Fibroblast of the conjunctiva (primary cell): ENCODE data around the gene CERS2.
"Not testable (repeated sequence)": the region's sequence is repeated elsewhere in the genome, so short reads cannot be mapped to it uniquely, and the experiment has no call there.

Source experiments
- DNase-seq: peaks from one replicate; pipeline ENCODE4 v3.0.0-alpha.2; 2010; ENCODE audit warnings: low read depth

Gene CERS2

DNA sequence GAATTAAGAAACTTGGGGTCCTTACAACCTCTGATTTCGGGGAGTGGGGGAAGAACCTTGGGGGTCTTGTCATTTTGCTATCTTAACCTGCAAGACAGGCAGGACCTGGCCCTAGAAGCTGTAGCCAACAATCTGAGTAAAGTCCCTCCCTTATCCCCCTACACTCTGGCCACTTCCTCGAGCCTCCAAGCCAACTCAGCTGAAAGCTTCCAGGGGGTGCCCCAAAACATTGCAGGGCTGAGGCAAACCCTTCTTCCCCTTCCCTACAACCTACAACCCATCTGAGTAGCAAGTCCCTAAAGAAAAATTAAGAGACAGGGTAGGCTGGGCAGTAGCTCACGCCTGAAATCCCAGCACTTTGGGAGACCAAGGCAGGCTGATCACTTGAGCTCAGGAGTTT, 5.0 kb downstream of the CERS2 start:
- DNase-seq, result no peak

- no peak for DNase-seq
Measured at GRCh38 chr1:150968491-150968890, 6.1 kb downstream of the CERS2 start.

DNA sequence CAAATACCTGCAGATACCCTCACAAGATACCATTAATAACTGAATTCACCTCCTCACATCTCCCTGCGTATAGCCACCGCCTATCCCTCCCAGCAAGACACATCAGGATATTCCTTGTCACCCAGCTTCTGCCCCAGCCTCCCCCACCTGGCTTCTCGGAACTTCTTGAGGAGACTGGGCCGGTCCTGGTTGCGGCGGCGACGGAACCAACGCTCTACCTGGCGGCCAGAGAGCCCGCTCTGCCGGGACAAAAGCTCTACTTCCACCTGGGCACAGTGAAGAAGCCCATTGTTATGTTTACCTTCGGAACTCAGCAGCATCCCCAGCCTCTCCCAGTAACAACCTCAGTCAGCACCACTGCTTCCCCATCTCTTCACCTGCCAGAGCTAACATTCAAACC, 6.7 kb downstream of the CERS2 start:
- DNase-seq, result no peak

GRCh38 chr1:150966011-150966410, 8.6 kb downstream of the CERS2 start:
- no peak for DNase-seq

DNA sequence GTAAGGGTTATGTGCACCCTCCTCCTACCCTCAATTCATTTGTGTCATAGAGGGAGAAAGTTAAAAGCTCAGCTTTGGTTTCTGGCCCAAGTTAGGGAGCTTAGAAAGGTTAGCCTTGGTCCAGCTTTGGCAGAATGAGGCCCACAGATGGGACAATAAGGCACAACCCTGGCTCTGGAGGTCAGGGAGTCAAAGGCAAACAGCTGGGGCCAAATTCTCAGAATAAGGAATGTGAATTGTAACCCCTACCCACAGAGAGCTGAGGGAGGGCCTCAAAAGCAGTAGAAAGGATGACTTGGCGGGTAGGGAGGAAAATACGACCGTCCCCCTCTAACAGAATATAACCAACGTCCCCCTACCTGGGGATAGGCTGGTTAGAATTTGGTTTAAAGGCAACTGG, 9.0 kb downstream of the CERS2 start:
- DNase-seq, result no peak

DNA sequence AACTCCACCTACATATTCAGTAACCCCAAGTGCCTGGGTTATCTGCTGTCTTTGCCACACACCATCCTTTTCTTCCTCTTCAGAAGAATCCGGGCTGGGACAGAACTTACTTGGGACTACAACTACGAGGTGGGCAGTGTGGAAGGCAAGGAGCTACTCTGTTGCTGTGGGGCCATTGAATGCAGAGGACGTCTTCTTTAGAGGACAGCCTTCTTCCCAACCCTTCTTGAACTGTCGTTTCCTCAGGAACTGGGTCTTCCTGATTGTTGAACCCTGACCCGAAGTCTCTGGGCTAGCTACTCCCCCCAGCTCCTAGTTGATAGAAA, 10.5 kb downstream of the CERS2 start:
- no peak for DNase-seq

- DNase-seq, result no peak
Measured at GRCh38 chr1:150963321-150964163, 11.1 kb downstream of the CERS2 start.

GRCh38 chr1:150961756-150962155, 12.9 kb downstream of the CERS2 start:
- DNase-seq, result no peak

- no peak for DNase-seq
Measured at GRCh38 chr1:150960646-150961045, 14.0 kb downstream of the CERS2 start.

DNA sequence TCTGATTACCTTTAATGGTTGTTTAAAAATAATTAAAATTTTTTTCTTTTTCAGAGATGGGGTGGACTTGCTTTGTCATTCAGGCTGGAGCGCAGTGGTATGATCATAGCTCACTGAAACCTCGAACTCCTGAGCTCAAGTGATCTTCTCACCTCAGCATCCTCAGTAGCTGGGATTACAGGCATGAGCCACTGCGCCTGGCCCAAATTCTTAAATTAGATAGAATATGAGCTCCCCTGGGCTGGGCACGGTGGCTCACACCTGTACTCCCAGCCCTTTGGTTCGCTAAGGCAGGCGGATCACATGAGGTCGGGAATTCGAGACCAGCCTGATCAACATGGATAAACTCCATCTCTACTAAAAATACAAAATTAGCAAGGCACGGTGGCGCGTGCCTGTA, 17.0 kb downstream of the CERS2 start:
- no peak for DNase-seq

DNA sequence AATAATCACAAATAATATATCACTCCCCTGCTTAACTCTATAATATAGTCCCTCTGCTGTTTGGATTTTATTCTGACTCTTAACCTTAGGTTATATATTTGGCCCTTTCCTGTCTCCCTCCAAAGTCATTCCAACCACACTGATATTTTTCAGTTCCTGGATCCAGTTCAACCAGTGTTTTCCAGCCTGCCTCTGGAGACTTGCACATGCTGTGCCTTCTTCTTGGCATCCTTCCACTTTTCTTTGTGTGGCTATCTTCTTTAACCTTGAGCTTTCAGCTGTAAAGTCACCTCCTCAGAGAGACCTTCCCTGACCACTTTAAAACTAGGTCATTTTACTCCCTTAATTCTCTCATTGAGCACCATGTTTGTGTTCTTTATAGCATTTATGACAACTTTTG, 19.4 kb downstream of the CERS2 start:
- no peak for DNase-seq

- DNase-seq, result no peak
Measured at GRCh38 chr1:150954708-150955107, 19.9 kb downstream of the CERS2 start.

DNA sequence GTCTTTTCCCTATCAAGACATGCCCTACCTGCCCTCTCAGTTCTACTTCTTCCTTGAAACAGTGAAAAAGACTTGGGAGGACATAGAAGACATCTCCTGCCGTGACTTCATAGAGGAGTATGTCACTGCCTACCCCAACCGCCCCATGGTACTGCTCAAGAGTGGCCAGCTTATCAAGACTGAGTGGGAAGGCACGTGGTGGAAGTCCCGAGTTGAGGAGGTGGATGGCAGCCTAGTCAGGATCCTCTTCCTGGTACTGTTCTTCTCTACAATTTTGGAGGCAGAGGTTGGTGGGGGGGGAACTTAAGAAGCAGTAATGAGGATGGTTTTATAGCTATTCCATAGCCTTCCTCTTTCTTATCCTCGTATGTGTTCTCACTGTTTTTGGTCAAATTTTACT, 29.8 kb downstream of the CERS2 start:
- DNase-seq, result no peak

DNA sequence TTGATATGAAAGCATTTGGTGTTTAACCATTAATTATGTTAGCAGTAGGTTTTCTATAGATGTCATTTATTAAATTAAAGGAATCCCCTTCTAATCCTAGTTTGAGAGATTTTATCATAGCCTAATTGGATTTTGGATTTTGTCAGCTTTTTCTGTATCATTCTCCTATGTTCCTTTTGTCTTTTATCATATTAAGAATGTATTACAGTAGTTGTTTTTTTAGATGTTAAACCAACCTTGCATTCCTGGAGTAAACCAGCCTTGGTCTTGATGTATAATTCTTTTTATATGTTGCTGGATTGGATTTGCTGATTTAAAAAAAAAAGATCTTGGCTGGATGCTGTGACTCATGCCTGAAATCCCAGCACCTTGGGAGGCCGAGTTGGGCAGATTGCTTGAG, 42.9 kb downstream of the CERS2 start:
- DNase-seq, result no peak

- DNase-seq, result not testable (repeated sequence)
Measured at GRCh38 chr1:150928775-150929174, 45.9 kb downstream of the CERS2 start.

- no peak for DNase-seq
Measured at GRCh38 chr1:150928286-150928685, 46.3 kb downstream of the CERS2 start.

DNA sequence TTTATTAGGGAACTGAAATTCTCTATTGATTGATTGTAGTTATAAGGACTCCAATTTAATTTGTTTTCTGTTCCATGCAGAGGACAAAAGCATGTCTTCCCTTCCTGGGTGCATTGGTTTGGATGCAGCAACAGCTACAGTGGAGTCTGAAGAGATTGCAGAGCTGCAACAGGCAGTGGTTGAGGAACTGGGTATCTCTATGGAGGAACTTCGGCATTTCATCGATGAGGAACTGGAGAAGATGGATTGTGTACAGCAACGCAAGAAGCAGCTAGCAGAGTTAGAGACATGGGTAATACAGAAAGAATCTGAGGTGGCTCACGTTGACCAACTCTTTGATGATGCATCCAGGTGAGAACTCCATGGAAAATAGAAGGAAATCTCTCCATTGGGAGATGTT, 47.0 kb downstream of the CERS2 start:
- DNase-seq, result no peak

DNA sequence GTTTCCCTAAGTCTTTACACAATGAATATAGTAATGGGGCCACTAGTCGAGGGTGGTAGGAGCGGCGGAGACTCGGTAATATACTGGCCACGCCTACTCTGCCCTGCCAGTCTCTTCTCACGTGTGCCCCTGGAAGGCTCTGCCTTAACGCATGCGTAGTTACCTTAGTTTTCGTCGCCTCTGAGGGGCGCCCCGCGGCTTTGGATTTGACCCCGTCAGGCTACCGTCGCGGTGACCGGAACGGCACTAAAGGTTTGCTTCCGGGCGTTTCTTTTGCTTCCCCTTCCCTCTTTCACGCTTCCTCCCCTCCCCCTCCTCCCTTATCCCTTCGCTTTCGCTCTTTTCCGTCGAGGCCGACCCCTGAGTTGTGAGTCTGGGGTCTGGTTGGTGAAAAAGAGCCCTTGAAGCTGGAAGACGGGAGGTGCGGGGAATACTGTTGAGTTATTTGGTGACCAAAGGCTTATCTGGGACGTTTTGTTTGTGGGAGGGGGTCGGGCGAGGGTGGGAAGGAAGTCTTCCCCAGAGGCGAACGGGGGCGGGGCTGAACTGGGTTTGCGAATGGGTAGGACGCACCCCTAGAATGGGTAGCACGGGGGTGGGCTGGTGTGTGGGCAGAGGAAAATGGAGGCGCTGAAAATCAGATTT, 48.4 kb downstream of the CERS2 start, which contains the start of gene SETDB1:
Gene SETDB1, plus strand, starts transcription at position 267 of the 645 bp plus-strand sequence. CDS start 1,352 bp downstream, outside the sequence.
- peak; percentile 94 for DNase-seq

DNA sequence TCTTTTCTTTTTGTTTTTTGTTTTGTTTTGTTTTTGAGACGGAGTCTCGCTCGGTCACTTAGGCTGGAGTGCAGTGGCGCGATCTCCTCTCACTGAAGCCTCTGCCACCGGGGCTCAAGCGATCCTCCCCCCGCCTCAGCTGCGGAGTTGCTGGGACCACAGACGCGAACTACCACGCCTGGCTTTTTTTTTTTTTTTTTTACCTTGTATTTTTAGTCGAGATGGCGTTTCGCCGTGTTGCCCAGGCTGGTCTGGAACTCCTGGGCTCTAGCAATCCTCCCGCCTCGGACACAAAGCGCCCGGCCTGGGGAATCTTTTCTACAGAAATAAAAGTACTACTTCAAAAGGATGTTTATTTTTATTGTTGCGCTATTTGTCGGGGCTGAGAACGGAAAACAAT, 49.6 kb downstream of the CERS2 start:
- no peak for DNase-seq

DNA sequence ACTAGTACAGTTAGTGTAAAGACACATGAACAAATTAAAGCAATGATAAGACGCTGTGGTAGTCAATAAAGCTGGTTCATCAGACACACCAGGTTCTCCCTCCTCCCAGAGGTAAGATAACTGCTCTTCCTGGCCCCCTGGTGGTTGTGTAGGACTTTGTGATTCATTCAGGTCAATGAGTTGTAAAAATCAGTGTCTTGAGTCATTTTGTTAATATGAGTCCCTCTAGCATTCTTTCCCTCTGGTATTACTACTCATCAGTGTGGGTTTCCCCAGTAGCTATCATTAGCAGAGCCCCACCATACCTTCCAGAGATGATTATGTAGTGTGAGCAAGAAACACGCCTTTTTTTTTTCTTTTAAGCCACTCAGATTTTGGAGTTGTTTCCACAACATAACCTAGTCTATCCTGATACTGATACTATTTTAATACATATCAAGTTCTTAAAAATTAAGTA, 52.1 kb downstream of the CERS2 start:
- peak; percentile 75 for DNase-seq

- DNase-seq, result no peak
Measured at GRCh38 chr1:150917387-150917786, 57.2 kb downstream of the CERS2 start.
